Measurements from ENCODE around the gene NME3.

The NME3 gene

GRCh38 chr16:1779741-1780676 is 8.7 kb upstream of the NME3 start:
- no peak for TF ChIP-seq CTCF (IDR thresholded peaks at IDR 0.05; ENCODE audit: low read depth, low read length)
- DNase-seq (ENCODE audit: extremely low read depth, low read depth) = no peak

GRCh38 chr16:1779234-1779701 is 7.9 kb upstream of the NME3 start:
- DNase-seq (ENCODE audit: extremely low read depth, low read depth) = no peak
- no peak for TF ChIP-seq CTCF (IDR thresholded peaks at IDR 0.05; ENCODE audit: low read depth, low read length)

- no peak for DNase-seq (ENCODE audit: extremely low read depth, low read depth)
- TF ChIP-seq CTCF (IDR thresholded peaks at IDR 0.05; ENCODE audit: low read depth, low read length) = no peak
These were observed 7.1 kb upstream of the NME3 start for GRCh38 chr16:1778200-1779179.

GRCh38 chr16:1777375-1778199 is 6.2 kb upstream of the NME3 start:
- no peak for DNase-seq (ENCODE audit: extremely low read depth, low read depth)

GRCh38 chr16:1776991-1777374 is 5.6 kb upstream of the NME3 start:
- TF ChIP-seq CTCF (IDR thresholded peaks at IDR 0.05; ENCODE audit: low read depth, low read length) = no peak
- no peak for DNase-seq (ENCODE audit: extremely low read depth, low read depth)

More at GRCh38 chr16:1777375-1778199, 6.2 kb upstream of the NME3 start:
- TF ChIP-seq CTCF (IDR thresholded peaks at IDR 0.05; ENCODE audit: low read depth, low read length) = no peak

- no peak for DNase-seq (ENCODE audit: extremely low read depth, low read depth)
- no peak for TF ChIP-seq CTCF (IDR thresholded peaks at IDR 0.05; ENCODE audit: low read depth, low read length)
These were observed 5.3 kb upstream of the NME3 start for GRCh38 chr16:1776672-1776955.

All from AG09319 (cell line).